H1 (cell line): Measurements from ENCODE around the gene MVP.

Experiments
- CTCF ChIP-seq, 3 experiments: IDR thresholded peaks; 1 replicate in 2 of 3; 2 replicates in 1 of 3; pipeline versions ENCODE4 v1.5.1 to v1.6.1; 2011; ENCODE audit warnings: low read length in 3 of 3, mild to moderate bottlenecking in 3 of 3, inconsistent platforms in 2 of 3, low read depth in 1 of 3, moderate library complexity in 1 of 3; ENCODE audit not compliant: insufficient read depth in 1 of 3; ENCODE audit errors: control extremely low read depth in 1 of 3
- JUND ChIP-seq: IDR thresholded peaks from 2 replicates; pipeline ENCODE4 v1.6.1; 2011; ENCODE audit warnings: mild to moderate bottlenecking, improper control_type of control experiment, low read length
- POLR2A ChIP-seq, 2 experiments: IDR thresholded peaks; 1 replicate in 1 of 2; 2 replicates in 1 of 2; pipeline ENCODE4 v1.6.1; 2011; ENCODE audit warnings: low read depth in 2 of 2, low read length in 2 of 2, mild to moderate bottlenecking in 2 of 2; ENCODE audit errors: control extremely low read depth in 1 of 2
- RAD21 ChIP-seq, 2 experiments: IDR thresholded peaks in 1 of 2; conservative IDR thresholded peaks in 1 of 2; 2 replicates each; pipeline ENCODE4 v1.6.1; 2011; ENCODE audit warnings: low read depth in 2 of 2, low read length in 2 of 2, improper control_type of control experiment in 1 of 2, inconsistent platforms in 1 of 2, mild to moderate bottlenecking in 1 of 2, moderate library complexity in 1 of 2
- RNF2 ChIP-seq: fragments of 200-900, 300-1000 bp; sonication (generic); IDR thresholded peaks from 2 replicates; pipeline ENCODE4 v1.7.1; 2016; ENCODE audit warnings: borderline replicate concordance, low read depth, mild to moderate bottlenecking, antibody characterized with exemption, low read length; ENCODE audit not compliant: poor library complexity, severe bottlenecking; ENCODE audit errors: missing control alignments
- SRF ChIP-seq: IDR thresholded peaks from 2 replicates; pipeline ENCODE4 v1.6.1; 2011; ENCODE audit warnings: mild to moderate bottlenecking, low read depth, low read length, moderate library complexity
- TCF12 ChIP-seq: IDR thresholded peaks from 2 replicates; pipeline ENCODE4 v1.6.1; 2011; ENCODE audit warnings: low read depth, mild to moderate bottlenecking, low read length
- YY1 ChIP-seq: IDR thresholded peaks from 2 replicates; pipeline ENCODE4 v1.6.1; 2011; ENCODE audit warnings: low read depth, mild to moderate bottlenecking, low read length

DNA sequence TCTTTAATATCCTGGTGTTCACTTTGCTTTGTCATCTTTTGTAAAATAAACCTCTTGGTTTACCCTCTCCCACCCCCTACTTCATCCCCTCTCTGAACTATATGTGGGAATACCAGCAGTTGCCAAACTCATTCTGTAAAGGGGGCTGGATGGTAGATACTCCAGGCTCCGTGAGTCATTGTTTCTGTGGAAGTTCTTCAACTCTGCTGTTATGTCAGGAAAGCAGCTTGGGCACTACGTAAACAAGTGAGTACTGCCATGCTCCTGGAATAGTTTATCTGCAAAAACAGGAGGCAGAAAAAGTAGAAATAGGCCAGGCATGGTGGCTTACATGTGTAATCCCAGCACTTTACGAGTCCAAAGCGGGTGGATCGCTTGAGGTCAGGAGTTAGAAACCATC is 17.6 kb downstream of the MVP start:
- TF ChIP-seq SRF (no peak), JUND (no peak), TCF12 (no peak), RNF2 (no peak), POLR2A (IDR thresholded peaks at IDR 0.05; ENCODE audit: control extremely low read depth in 1 of 2, low read depth in 2 of 2, low read length in 2 of 2) (no peak), YY1 (no peak), CTCF (IDR thresholded peaks at IDR 0.05; ENCODE audit: control extremely low read depth in 1 of 3, insufficient read depth in 1 of 3, low read depth in 1 of 3, low read length in 3 of 3) (no peak), RAD21 (IDR thresholded peaks at IDR 0.05 in 1 of 2, conservative IDR thresholded peaks at IDR 0.05 in 1 of 2; ENCODE audit: low read depth in 2 of 2, low read length in 2 of 2) (no peak)
